PFSK-1 (cell line): ENCODE data around the gene DNAH2.
A peak's percentile ranks its signal among the peaks of the same experiment; 100 is the strongest.

Experiments used
- FOXP2 ChIP-seq: optimal IDR thresholded peaks from 2 replicates; pipeline ENCODE3; 2011; ENCODE audit warnings: borderline replicate concordance, control low read depth, inconsistent platforms; ENCODE audit not compliant: insufficient read depth; ENCODE audit errors: extremely low read length, extremely low read depth
- POLR2AphosphoS5 ChIP-seq: IDR thresholded peaks from 2 replicates; pipeline ENCODE4 v1.6.1; 2012; ENCODE audit warnings: low read depth, mild to moderate bottlenecking, control low read depth, low read length, moderate library complexity
- TF ChIP-seq, protein P1 (sequence below), 2 experiments: IDR thresholded peaks; 2 replicates each; pipeline versions ENCODE4 v1.6.1 to v1.8.0; 2011 to 2012; ENCODE audit warnings: low read depth in 2 of 2, low read length in 2 of 2, control low read depth in 1 of 2, inconsistent platforms in 1 of 2, mild to moderate bottlenecking in 1 of 2, moderate library complexity in 1 of 2; ENCODE audit not compliant: insufficient read depth in 1 of 2

DNA sequence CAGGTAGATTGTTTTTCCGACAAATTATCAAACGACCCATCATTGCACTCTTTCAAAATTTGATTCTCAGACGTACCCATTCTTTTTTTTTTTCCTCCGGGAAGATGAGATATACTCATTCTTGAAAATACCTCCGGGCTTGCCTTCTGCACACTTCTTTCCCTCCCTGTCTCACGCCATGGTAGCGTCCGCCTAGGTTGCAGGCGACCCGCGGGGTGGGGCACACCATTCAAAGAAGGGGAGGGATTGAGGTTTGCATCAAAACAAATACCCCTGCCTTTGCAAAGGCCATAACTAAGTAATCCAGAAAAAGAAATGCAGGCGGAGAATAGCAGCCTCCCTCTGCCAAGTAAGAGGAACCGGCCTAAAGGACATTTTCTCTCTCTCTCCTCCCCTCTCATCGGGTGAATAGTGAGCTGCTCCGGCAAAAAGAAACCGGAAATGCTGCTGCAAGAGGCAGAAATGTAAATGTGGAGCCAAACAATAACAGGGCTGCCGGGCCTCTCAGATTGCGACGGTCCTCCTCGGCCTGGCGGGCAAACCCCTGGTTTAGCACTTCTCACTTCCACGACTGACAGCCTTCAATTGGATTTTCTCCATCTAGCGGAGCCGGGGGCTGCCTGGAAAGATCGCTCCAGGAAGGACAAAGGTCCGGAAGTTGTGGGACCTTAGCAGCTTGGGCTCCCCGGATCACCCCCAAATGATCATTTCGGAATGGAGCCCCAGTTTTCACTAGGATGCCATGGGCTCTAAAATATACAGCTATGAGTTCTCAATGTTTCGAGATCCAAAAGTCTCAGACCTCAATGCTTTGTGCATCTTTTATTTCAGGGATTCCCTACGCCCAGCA is 31.1 kb upstream of the DNAH2 start:
- TF ChIP-seq FOXP2, result no peak
- TF ChIP-seq, protein P1, sequence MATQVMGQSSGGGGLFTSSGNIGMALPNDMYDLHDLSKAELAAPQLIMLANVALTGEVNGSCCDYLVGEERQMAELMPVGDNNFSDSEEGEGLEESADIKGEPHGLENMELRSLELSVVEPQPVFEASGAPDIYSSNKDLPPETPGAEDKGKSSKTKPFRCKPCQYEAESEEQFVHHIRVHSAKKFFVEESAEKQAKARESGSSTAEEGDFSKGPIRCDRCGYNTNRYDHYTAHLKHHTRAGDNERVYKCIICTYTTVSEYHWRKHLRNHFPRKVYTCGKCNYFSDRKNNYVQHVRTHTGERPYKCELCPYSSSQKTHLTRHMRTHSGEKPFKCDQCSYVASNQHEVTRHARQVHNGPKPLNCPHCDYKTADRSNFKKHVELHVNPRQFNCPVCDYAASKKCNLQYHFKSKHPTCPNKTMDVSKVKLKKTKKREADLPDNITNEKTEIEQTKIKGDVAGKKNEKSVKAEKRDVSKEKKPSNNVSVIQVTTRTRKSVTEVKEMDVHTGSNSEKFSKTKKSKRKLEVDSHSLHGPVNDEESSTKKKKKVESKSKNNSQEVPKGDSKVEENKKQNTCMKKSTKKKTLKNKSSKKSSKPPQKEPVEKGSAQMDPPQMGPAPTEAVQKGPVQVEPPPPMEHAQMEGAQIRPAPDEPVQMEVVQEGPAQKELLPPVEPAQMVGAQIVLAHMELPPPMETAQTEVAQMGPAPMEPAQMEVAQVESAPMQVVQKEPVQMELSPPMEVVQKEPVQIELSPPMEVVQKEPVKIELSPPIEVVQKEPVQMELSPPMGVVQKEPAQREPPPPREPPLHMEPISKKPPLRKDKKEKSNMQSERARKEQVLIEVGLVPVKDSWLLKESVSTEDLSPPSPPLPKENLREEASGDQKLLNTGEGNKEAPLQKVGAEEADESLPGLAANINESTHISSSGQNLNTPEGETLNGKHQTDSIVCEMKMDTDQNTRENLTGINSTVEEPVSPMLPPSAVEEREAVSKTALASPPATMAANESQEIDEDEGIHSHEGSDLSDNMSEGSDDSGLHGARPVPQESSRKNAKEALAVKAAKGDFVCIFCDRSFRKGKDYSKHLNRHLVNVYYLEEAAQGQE (IDR thresholded peaks at IDR 0.05; ENCODE audit: insufficient read depth in 1 of 2, low read depth in 2 of 2, low read length in 2 of 2), result no peak
- TF ChIP-seq POLR2AphosphoS5, result peak; percentile 64
